Duodenal mucosa (tissue), 2 donors: ENCODE results near the gene PALLD.
"Not testable (repeated sequence)": the region's sequence is repeated elsewhere in the genome, so short reads cannot be mapped to it uniquely, and the experiment has no call there.

Source experiments
- H3K27ac ChIP-seq: one replicate; pipeline ENCODE4 v1.7.0; 2013; ENCODE audit warnings: low read depth, low read length
- H3K27me3 ChIP-seq, 2 donors: one replicate each; pipeline ENCODE4 v1.7.0; 2013; ENCODE audit warnings: low read length in 2 of 2, control low read depth in 1 of 2; ENCODE audit not compliant: insufficient read depth in 2 of 2, control insufficient read depth in 1 of 2
- H3K36me3 ChIP-seq, 2 donors: one replicate each; pipeline ENCODE4 v1.7.0; 2013; ENCODE audit warnings: low read length in 2 of 2, control low read depth in 1 of 2; ENCODE audit not compliant: insufficient read depth in 2 of 2, control insufficient read depth in 1 of 2
- H3K4me1 ChIP-seq, 2 donors: one replicate each; pipeline ENCODE4 v1.7.0; 2013; ENCODE audit warnings: low read length in 2 of 2, control low read depth in 1 of 2; ENCODE audit not compliant: insufficient read depth in 2 of 2, control insufficient read depth in 1 of 2
- H3K4me3 ChIP-seq, 2 donors: one replicate each; pipeline ENCODE4 v1.7.0; 2013; ENCODE audit warnings: low read length in 2 of 2, low read depth in 1 of 2
- H3K9ac ChIP-seq, 2 donors: one replicate each; pipeline ENCODE4 v1.7.0; 2013; ENCODE audit warnings: low read length in 2 of 2, low read depth in 1 of 2
- H3K9me3 ChIP-seq, 2 donors: one replicate each; pipeline ENCODE4 v1.7.0; 2013; ENCODE audit warnings: low read length in 2 of 2, control low read depth in 1 of 2; ENCODE audit not compliant: control insufficient read depth in 1 of 2

The PALLD gene

DNA sequence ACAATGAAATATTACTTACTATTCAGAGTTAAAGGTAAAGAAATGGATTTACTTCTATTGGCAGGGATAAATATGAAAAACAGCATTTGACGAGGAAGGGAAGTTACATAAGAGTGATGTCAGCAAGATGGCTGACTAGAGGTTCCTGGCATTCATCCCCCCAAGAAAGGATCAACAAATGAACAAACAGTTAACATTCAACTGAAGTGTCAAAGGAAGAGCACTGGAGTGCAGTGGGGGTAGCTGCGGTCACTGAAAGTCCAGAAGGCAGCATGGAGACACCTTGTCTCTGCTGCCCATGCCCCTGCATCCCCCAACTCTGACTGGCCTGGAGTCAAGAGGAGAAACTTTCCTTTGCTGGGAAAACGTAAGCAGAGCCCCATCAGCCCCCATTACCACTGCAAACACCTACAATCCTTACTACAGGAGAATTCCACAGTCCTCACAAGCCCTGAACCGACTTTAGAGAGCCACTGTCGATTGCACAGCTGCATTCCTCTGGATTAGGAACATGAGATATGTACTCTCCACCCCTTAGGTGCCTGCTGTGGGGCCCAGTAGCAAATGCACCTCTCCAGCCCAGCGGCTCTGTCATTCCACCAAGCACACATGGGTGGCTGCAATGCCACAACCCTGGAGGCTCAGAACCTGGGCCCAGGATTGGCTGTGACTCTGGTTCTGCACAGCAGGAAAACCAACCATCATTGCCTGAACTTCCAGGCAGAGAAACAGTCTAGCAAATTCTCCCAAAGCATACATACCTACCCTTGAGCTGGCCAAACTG lies 433.8 kb downstream of the PALLD start:
- Histone ChIP-seq H3K36me3 (peaks cover 0 to 28% of the 10 kb centered on the region in 2 donors), H3K4me3 (no peak overlapping the region), H3K4me1 (no peaks in the 10 kb centered on the region), H3K9ac (no peak overlapping the region), H3K27ac (no peak overlapping the region), H3K9me3 (peaks cover 9 to 12% of the 10 kb centered on the region in 2 donors), H3K27me3 (no peaks in the 10 kb centered on the region)

DNA sequence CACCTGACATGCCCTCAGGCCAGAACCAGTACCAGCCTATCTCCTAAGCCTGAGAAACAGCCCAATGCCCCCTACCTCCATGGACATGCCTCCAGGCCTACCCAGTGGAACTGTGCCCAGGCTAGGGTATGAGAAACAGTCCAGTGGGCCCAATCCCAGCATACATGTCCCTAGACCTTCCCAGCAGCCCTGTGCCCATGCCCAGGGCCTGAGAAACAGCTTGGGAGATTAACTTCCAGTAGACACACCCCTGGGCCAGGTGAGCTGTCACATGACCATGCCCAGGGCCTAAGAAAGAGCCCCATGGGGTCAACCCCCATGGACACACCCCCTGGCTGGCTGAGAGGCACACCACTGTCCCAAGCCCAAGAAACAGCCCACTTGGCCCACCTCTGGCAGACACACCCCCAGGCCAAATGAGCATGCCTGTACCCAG lies 434.4 kb downstream of the PALLD start:
- Histone ChIP-seq H3K9ac (no peak overlapping the region), H3K36me3 (peaks cover 0 to 26% of the 10 kb centered on the region in 2 donors), H3K27me3 (no peaks in the 10 kb centered on the region), H3K27ac (no peak overlapping the region), H3K4me1 (no peaks in the 10 kb centered on the region), H3K4me3 (no peak overlapping the region), H3K9me3 (peaks cover 9 to 12% of the 10 kb centered on the region in 2 donors)

DNA sequence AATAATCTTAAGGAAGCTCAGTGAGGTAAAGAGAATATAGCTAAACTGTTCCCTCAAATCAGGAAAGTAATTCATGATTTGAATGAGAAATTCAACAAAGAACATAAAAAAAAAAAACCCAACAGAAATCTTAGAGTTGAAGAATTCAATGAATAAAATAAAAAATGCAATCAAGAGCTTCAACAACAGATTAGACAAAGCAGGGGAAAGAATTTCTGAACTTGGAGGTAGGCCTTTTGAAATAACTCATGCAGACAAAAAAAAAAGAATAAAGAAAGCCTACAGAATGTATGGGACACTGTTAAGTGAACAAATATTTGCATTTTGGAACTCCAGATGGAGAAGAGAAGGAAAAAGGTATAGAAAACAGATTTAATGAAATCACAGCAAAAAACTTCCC lies 435.3 kb downstream of the PALLD start:
- H3K9me3 ChIP-seq: peaks cover 9 to 12% of the 10 kb centered on the region in 2 donors
- H3K36me3 ChIP-seq: peaks cover 0 to 18% of the 10 kb centered on the region in 2 donors
- H3K4me1 ChIP-seq: no peaks in the 10 kb centered on the region
- no peak overlapping the region for H3K9ac ChIP-seq
- H3K4me3 ChIP-seq: no peak overlapping the region
- no peaks in the 10 kb centered on the region for H3K27me3 ChIP-seq
- H3K27ac ChIP-seq: no peak overlapping the region

DNA sequence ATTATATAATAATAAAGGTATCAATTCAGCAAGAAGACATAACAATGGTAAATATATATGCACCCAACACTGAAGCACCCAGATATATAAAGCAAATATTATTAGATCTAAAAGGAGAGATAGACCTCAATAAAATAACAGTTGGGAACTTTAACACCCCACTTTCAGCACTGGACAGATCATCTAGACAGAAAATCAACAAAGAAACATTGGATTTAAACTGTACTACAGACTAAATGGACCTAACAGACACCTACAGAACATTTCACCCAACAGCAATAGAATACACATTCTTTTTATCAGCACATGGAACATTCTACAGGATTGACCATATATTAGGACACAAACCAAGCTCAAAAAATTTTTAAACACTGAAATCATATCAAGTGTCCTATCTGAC lies 436.6 kb downstream of the PALLD start:
- peaks cover 9 to 12% of the 10 kb centered on the region in 2 donors for H3K9me3 ChIP-seq

DNA sequence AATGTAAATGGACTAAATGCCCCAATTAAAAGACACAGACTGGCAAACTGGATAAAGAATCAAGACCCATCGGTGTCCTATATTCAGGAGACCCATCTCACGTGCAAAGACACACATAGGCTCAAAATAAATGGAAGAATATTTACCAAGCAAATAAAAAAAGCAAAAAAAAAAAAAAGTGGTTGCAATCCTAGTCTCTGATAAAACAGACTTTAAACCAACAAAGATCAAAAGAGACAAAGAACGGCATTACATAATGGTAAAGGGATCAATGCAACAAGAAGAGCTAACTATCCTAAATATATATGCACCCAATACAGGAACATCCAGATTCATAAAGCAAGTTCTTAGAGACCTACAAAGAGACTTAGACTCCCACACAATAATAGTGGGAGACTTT lies 440.6 kb downstream of the PALLD start:
- not testable (repeated sequence) for H3K9me3 ChIP-seq, H3K9ac ChIP-seq, H3K36me3 ChIP-seq, H3K27me3 ChIP-seq, H3K4me3 ChIP-seq, H3K4me1 ChIP-seq, H3K27ac ChIP-seq

More for the DNA sequence above, 436.6 kb downstream of the PALLD start:
- Histone ChIP-seq H3K4me3 (no peak overlapping the region), H3K4me1 (no peaks in the 10 kb centered on the region), H3K27ac (no peak overlapping the region), H3K9ac (no peak overlapping the region), H3K27me3 (no peaks in the 10 kb centered on the region), H3K36me3 (peaks cover 0 to 10% of the 10 kb centered on the region in 2 donors)

DNA sequence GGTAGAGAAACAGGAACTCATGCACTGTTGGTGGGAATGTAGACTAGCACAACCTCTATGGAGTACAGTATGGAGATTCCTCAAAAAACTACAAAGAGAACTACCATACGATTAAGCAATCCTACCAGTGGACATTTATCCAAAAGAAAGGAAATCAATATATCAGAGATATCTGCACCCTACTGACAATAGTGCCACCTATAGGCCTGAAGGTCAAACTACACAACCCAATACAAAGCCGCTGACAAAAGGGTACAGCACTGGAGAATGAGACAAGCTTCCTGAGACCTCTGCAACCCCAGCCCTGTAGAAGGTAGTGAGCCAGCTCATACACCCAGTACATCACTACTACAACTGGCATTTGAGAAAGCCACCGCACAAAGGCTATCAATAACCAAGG lies 446.1 kb downstream of the PALLD start:
- Histone ChIP-seq H3K9me3 (no peaks in the 10 kb centered on the region), H3K4me1 (no peaks in the 10 kb centered on the region), H3K27me3 (no peaks in the 10 kb centered on the region), H3K27ac (no peak overlapping the region), H3K36me3 (peaks cover 0 to 3% of the 10 kb centered on the region in 2 donors), H3K9ac (no peak overlapping the region), H3K4me3 (no peak overlapping the region)

DNA sequence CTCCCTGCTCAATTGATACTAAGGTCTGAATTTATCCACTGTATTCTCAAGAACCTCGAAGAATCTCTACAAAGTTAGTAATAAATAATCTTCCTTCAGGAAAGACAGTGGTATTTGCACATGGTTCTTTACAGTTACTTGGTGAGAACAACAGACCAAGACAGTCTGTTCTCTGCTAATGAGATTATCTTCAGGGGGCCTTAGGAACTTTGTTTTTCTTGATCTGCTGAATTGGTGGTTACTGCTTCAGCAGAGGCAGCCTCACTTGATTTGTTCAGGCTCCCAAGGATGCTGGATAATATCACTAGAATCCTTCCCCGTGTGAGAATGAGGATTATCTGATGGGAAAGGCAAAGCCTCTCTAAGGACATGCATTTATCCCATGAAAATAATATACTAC lies 448.4 kb downstream of the PALLD start:
- Histone ChIP-seq H3K36me3 (peaks cover 0 to 3% of the 10 kb centered on the region in 2 donors), H3K9me3 (no peaks in the 10 kb centered on the region), H3K27me3 (no peaks in the 10 kb centered on the region), H3K27ac (no peak overlapping the region), H3K4me3 (no peak overlapping the region), H3K9ac (no peak overlapping the region), H3K4me1 (no peaks in the 10 kb centered on the region)

DNA sequence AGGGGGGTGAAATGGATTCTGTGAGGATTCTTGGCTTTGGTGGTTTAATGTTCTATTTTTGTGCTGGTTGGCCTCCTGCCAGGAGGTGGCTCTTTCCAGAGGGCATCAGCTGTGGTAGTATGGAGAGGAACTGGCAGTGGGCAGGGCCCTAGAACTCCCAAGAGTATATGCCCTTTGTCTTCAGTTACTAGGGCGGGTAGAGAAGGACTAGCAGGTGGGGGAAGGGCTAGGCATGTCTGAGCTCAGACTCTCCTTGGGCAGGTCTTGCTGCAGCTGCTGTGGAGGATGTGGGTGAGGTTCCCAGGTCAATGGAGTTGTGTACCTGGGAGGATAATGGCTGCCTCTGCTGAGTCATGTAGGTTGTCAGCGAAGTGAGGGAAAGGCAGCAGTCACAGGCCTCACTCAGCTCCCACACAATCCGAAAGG lies 456.0 kb downstream of the PALLD start:
- H3K27ac ChIP-seq, H3K9me3 ChIP-seq, H3K36me3 ChIP-seq: not testable (repeated sequence)

DNA sequence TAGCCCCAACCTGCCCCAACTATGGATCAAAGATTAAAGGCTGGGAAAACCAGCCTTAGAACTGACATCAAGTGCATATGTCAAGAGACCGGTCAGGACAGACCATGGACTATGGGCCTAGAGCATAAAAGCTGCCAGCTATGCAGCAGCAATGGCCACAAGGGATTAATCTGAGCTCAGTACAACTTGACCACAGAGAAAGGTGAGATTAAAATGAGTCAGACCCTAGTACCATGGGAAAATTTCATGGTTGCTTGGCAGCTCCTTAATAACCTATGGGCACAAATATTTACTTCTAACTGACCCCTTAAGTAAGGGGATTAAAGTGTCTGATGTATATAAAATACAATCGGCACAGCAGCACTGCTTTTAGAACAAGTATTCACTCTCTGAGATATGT lies 458.8 kb downstream of the PALLD start:
- Histone ChIP-seq H3K4me3 (no peak overlapping the region), H3K4me1 (no peaks in the 10 kb centered on the region), H3K36me3 (no peaks in the 10 kb centered on the region), H3K27me3 (no peaks in the 10 kb centered on the region), H3K27ac (no peak overlapping the region), H3K9ac (no peak overlapping the region), H3K9me3 (no peaks in the 10 kb centered on the region)

More for the DNA sequence above, 456.0 kb downstream of the PALLD start:
- not testable (repeated sequence) for H3K27me3 ChIP-seq, H3K4me1 ChIP-seq, H3K9ac ChIP-seq, H3K4me3 ChIP-seq

DNA sequence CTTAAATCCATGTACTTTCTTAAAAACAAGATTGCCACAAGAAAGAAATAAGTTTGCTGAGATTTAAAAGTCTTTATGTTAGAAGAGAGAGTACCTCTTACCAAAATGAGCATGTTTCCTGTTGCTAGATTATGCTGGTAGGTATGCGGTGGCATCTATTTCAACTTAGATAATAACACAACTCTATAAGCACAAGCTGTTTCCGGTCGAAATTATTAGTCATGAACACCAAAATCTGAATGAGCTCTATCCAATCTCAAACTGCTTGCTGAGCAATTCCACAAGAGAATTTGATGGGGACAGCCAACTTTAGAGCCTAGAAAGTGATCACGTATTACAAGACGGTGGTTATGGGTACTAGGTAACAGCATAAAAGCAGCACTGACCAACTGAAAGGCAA lies 463.9 kb downstream of the PALLD start:
- Histone ChIP-seq H3K4me3 (no peak overlapping the region), H3K27me3 (no peaks in the 10 kb centered on the region), H3K9me3 (no peaks in the 10 kb centered on the region), H3K9ac (no peak overlapping the region), H3K36me3 (peaks cover 0 to 2% of the 10 kb centered on the region in 2 donors), H3K27ac (no peak overlapping the region), H3K4me1 (no peaks in the 10 kb centered on the region)
